Umbilical cord (tissue), 2 donors: ENCODE results near the gene YWHAQ. TPM values are rescaled to one million over a fixed set of nuclear protein-coding genes. Genes with fewer than 3 reads are reported as not detected.
"Not testable (repeated sequence)": the region's sequence is repeated elsewhere in the genome, so short reads cannot be mapped to it uniquely, and the experiment has no call there.

Experiments
- DNase-seq: peaks from one replicate; pipeline ENCODE4 v3.0.0-alpha.2; 2015; ENCODE audit warnings: low spot score
- total RNA-seq: library from RNA; depleted of rRNA; stranded (reverse); fragments of >200 nt; gene quantifications from one replicate; pipeline ENCODE4 v1.2.3, GENCODE V29; 2014; ENCODE audit warnings: low replicate concordance; ENCODE audit not compliant: insufficient read depth

Gene YWHAQ
- total RNA-seq, 1 donor from 2014 or later: 129 TPM

DNA sequence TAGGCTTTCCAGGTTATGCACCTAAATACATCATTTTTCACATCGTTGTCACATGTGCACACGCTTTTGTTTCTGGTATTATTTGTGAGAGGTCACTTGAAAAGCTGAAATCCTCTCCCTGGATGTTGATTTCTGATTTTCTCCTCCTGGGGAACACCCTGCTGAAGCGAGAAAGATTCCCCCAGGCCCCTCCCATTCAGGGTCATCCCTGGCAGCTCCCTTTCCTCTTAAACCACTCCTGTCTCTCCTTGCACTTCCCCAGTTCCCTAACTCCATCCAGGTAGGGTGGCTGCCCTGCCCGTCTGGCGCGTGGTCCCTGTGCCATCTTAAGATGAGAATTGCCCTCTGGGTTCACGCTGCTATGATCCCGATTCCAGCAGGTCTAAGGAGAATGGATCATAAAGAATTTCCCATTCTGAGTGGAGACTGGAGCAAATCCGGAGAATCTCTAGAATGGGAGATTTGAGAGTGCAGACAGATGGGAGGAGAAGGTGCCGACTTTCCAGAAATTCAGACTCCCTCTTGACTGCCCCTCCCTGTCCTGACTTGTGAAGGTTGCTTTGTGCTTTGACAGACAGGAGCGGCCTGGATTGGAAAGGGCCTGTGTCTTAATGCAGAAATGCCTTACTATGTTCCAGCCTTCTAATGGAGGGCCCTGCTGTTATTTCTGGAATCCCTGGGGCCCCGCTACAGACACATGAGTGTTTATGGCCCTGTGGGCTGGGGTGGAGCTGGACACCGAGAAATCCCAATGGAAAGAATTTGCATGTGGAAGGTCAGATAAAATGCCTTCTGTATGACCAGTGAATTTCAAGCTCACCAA, 1.3 kb upstream of the YWHAQ start:
- DNase-seq: peak; percentile 60

DNA sequence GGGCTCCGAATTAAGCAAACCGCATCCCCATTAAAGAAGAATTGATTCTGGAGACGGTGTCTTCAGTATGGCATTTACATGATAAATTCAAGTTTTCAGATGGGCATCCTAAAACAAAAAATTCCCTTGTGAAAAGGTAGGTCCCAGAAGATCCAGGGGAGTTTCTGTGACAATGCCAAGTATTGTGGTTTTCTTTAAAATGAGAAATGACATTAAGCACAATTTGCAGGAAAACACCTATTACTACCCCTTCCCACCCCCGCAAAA, 689 bp upstream of the YWHAQ start:
- DNase-seq: no peak

- peak; percentile 81 for DNase-seq
These were observed 571 bp downstream of the YWHAQ start for GRCh38 chr2:9630117-9630735.

GRCh38 chr2:9629222-9630116, 1.3 kb downstream of the YWHAQ start:
- peak; percentile 58 for DNase-seq

- no peak for DNase-seq
These were observed 3.5 kb downstream of the YWHAQ start for GRCh38 chr2:9627310-9627709.

GRCh38 chr2:9623151-9623550, 7.6 kb downstream of the YWHAQ start:
- DNase-seq: no peak

DNA sequence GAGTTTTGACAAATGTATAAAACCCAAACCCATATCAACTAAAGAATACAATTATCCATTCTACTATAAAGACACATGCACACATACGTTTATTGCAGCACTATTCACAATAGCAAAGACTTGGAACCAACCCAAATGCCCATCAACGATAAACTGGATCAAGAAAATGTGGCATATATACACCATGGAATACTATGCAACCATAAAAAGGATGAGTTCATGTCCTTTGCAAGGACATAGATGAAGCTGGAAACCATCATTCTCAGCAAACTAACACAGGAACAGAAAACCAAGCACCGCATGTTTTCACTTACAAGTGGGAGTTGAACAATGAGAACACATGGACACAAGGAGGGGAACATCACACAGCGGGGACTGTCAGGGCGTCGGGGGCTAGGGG, 9.1 kb downstream of the YWHAQ start:
- not testable (repeated sequence) for DNase-seq

- no peak for DNase-seq
These were observed 12.4 kb downstream of the YWHAQ start for GRCh38 chr2:9618410-9618809.

- DNase-seq: no peak
These were observed 13.0 kb downstream of the YWHAQ start for GRCh38 chr2:9617749-9618148.

DNA sequence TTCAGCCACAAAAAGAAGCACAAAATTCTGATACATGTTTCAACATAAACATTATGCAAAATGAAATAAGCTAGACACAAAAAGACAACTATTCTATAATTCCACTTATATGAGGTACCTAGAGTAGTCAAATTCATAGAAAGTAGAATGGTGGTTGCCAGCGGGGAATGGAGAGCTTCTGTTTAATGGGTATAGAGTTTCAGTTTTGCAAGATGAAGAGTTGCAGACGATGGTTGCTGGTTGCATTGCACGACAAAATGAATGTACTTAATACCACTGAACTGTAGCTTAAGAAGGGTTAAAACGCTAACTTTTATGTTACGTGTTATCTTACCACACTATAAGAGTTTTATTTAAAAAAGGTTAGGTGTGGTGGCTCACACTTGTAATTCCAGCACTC, 13.5 kb downstream of the YWHAQ start:
- DNase-seq: no peak

DNA sequence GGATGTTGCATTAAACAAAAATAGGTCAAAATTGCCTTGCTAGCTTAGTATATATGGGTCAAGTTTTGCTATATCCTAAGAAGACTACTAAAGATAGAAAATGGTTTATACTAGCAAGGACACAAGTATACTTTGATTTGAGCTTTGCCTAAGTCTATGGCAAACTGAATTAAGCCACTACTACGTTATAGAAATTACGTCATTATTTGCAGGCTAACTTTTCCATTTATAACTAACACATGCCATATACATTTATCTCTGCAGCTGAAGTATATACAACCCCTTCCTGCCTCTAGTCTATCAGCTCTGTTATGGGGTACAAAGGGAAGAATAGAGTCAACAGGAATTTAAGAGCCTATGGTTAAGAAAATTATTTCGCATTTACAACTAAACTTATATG, 16.2 kb downstream of the YWHAQ start:
- DNase-seq: no peak

- DNase-seq: no peak
These were observed 17.5 kb downstream of the YWHAQ start for GRCh38 chr2:9613291-9613690.

DNA sequence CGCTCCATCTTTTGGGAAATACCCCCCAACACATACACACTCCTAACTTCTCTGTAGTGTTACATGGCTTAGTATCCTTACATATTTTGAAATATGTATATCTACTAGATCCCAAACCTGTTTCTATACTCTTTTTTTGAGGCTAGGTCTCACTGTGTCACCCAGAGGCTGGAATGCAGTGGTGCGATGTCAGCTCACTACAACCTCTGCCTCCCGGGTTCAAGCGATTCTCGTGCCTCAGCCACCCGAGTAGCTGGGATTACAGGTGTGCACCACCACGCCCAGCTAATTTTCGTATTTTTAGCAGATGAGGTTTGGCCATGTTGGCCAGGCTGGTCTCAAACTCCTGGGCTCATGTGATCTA, 19.3 kb downstream of the YWHAQ start:
- not testable (repeated sequence) for DNase-seq

DNA sequence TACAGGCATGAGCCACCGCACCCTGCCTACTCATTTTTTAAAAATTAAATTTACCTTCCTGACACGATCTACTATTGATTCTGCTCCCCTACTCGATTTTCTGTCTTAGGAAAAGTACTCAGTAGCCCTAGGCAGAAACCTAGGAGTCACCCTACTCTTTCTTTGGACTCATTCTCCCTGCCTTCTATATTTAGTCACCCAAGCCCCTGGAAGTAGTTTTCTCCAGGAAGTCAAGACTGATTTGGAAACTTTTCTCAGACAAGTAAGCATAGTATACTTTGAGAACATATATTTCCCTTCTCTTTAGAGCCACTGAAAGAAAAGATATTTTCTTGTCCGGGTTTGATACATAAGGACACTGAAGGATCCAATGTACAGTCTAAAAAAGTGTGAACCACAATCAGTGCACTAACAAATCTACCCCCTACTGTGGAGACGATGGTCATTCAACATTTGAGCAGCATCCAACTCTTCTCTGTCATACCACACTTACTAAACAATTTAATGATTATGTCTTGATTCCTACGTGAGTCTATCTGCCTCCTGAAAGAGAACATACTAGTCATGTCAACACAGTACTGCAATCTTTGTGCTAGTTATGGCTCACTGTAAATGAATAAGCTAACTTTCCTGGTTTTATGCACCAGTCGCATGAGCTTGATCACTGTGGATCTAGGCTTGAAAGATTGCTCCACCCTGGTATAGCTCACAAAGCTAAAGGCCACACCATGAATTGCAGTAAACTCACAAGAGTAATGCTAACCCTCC, 19.8 kb downstream of the YWHAQ start:
- DNase-seq: no peak

- DNase-seq: not testable (repeated sequence)
These were observed 22.3 kb downstream of the YWHAQ start for GRCh38 chr2:9608491-9608890.

DNA sequence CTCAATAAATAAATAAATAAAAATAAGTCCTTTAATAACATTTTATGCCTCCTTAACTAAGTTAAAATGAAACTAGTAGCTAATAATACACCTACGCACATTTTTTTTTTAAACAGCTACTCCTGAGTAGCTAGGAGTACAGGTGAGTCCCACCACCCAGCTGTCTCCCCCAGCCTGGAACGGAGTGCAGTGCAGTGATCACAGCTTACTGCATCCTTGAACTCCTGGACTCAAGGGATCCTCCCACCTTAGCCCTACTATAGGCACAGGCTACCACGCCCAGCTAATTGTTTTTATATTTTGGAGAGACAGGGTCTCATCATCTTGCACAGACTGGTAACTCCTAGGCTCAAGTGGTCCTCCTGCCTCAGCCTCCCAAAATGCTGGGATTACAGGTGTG, 28.4 kb downstream of the YWHAQ start:
- no peak for DNase-seq

DNA sequence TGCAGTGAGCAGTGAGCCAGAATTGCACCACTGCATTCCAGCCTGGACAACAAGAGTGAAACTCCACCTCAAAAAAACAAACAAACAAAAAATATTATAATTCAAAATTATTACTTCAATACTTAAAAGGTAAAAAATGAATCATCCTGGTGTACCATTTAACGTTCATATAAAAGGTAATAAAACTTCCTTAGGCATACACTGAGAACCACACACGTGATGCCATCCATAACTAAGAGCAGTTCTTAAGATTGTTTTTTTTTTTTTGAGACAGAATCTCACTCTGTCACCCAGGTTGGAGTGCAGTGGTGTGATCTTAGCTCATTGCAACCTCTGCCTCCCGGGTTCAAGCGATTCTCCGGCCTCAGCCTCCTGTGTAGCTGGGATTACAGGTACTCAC, 29.4 kb downstream of the YWHAQ start:
- no peak for DNase-seq

DNA sequence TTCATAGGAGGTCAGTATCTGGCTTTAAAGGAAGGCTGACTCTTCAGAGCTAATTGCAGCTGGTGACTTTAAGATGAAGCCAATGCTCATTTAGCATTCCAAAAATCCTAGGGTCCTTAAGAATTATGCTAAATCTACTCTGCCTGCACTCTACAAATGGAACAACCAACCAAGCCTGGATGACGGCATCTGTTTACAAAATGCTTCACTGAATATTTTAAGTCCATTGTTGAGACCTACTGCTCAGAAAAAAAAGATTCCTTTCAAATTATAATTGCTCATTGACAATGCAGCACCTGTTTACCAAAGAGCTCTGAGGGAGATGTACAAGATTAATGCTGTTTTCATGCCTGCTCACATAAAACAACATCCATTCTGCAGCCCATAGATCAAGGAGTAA, 31.4 kb downstream of the YWHAQ start:
- no peak for DNase-seq

- DNase-seq: no peak
These were observed 34.0 kb downstream of the YWHAQ start for GRCh38 chr2:9596621-9597311.

GRCh38 chr2:9595746-9596145, 35.1 kb downstream of the YWHAQ start:
- DNase-seq: no peak

- not testable (repeated sequence) for DNase-seq
These were observed 35.5 kb downstream of the YWHAQ start for GRCh38 chr2:9595256-9595655.
